ENCODE measurements around the gene MRPL3. TPM values are rescaled to one million over a fixed set of nuclear protein-coding genes. Genes with fewer than 3 reads are reported as not detected.

The MRPL3 gene
- 259 and 260 TPM in 2 replicates for total RNA-seq (2014; rRNA removed; shearing (Covaris generic))

- DNase-seq (ENCODE audit: low spot score): peak; percentile 88
Measured at GRCh38 chr3:131502530-131503319, at the start of gene MRPL3. TSS of gene MRPL3 (minus strand) at chr3:131502971. CDS start at chr3:131502821, 150 bp downstream.

GRCh38 chr3:131551761-131552160 lies 49.0 kb upstream of the MRPL3 start:
- no peak for DNase-seq (ENCODE audit: low spot score)

GRCh38 chr3:131550562-131551465 lies 48.0 kb upstream of the MRPL3 start:
- no peak for DNase-seq (ENCODE audit: low spot score)

- DNase-seq (ENCODE audit: low spot score): peak; percentile 12
Measured at GRCh38 chr3:131549340-131549739, 46.6 kb upstream of the MRPL3 start.

- DNase-seq (ENCODE audit: low spot score): no peak
Measured at GRCh38 chr3:131547585-131547984, 44.8 kb upstream of the MRPL3 start.

- no peak for DNase-seq (ENCODE audit: low spot score)
Measured at GRCh38 chr3:131546441-131546840, 43.7 kb upstream of the MRPL3 start.

GRCh38 chr3:131544557-131544956 lies 41.8 kb upstream of the MRPL3 start:
- no peak for DNase-seq (ENCODE audit: low spot score)

- DNase-seq (ENCODE audit: low spot score): peak; percentile 49
Measured at GRCh38 chr3:131543714-131544113, 40.9 kb upstream of the MRPL3 start.

- no peak for DNase-seq (ENCODE audit: low spot score)
Measured at GRCh38 chr3:131541288-131541687, 38.5 kb upstream of the MRPL3 start.

GRCh38 chr3:131540821-131541220 lies 38.0 kb upstream of the MRPL3 start:
- no peak for DNase-seq (ENCODE audit: low spot score)

GRCh38 chr3:131540143-131540542 lies 37.4 kb upstream of the MRPL3 start:
- DNase-seq (ENCODE audit: low spot score): no peak

- DNase-seq (ENCODE audit: low spot score): no peak
Measured at GRCh38 chr3:131538968-131539367, 36.2 kb upstream of the MRPL3 start.

- DNase-seq (ENCODE audit: low spot score): no peak
Measured at GRCh38 chr3:131537531-131537930, 34.8 kb upstream of the MRPL3 start.

- DNase-seq (ENCODE audit: low spot score): no peak
Measured at GRCh38 chr3:131535596-131535995, 32.8 kb upstream of the MRPL3 start.

- DNase-seq (ENCODE audit: low spot score): no peak
Measured at GRCh38 chr3:131535131-131535530, 32.4 kb upstream of the MRPL3 start.

- no peak for DNase-seq (ENCODE audit: low spot score)
Measured at GRCh38 chr3:131532645-131533044, 29.9 kb upstream of the MRPL3 start.

- no peak for DNase-seq (ENCODE audit: low spot score)
Measured at GRCh38 chr3:131530843-131531242, 28.1 kb upstream of the MRPL3 start.

- DNase-seq (ENCODE audit: low spot score): no peak
Measured at GRCh38 chr3:131530388-131530787, 27.6 kb upstream of the MRPL3 start.

- no peak for DNase-seq (ENCODE audit: low spot score)
Measured at GRCh38 chr3:131526801-131527347, 24.1 kb upstream of the MRPL3 start.

- no peak for DNase-seq (ENCODE audit: low spot score)
Measured at GRCh38 chr3:131518680-131519079, 15.9 kb upstream of the MRPL3 start.

- no peak for DNase-seq (ENCODE audit: low spot score)
Measured at GRCh38 chr3:131505421-131505820, 2.6 kb upstream of the MRPL3 start.

- no peak for DNase-seq (ENCODE audit: low spot score)
Measured at GRCh38 chr3:131503320-131503635, 507 bp upstream of the MRPL3 start.
